Cardiac muscle cell (in vitro differentiated cells and primary cell): Measurements from ENCODE around the gene MACROD2. TPM values are rescaled to one million over a fixed set of nuclear protein-coding genes. Genes with fewer than 3 reads are reported as not detected.
A peak's percentile ranks its signal among the peaks of the same experiment; 100 is the strongest.
"Not testable (repeated sequence)": the region's sequence is repeated elsewhere in the genome, so short reads cannot be mapped to it uniquely, and the experiment has no call there.

Experiments
- DNase-seq, 2 donors: peaks; one replicate each; pipeline versions ENCODE4 v3.0.0 to v3.0.0-alpha.2; 2010 to 2017; ENCODE audit warnings: low read depth in 1 of 2, low spot score in 1 of 2
- H3K27ac ChIP-seq: fragments of 200-600 bp; sonication (generic); 2 replicates; pipeline ENCODE4 v1.5.1; 2016
- H3K27me3 ChIP-seq: fragments of 200-600 bp; sonication (generic); 2 replicates; pipeline ENCODE4 v1.6.0; 2016; ENCODE audit warnings: control low read depth
- H3K36me3 ChIP-seq: fragments of 200-600 bp; sonication (generic); 2 replicates; pipeline ENCODE4 v1.5.1; 2016; ENCODE audit warnings: control low read depth
- H3K4me1 ChIP-seq: fragments of 200-600 bp; sonication (generic); 2 replicates; pipeline ENCODE4 v1.8.1; 2017; ENCODE audit warnings: low read depth, mild to moderate bottlenecking, mixed run types
- H3K4me3 ChIP-seq: fragments of 200-600 bp; sonication (generic); 2 replicates; pipeline ENCODE4 v1.5.1; 2016; ENCODE audit warnings: mild to moderate bottlenecking
- H3K9me3 ChIP-seq: fragments of 200-600 bp; sonication (generic); 2 replicates; pipeline ENCODE4 v1.5.1; 2017; ENCODE audit warnings: low read depth, mild to moderate bottlenecking, control low read depth
- polyA plus RNA-seq: library from polyadenylated mRNA; unstranded; fragments of >200 nt; fragmentation: Nextera tagmentation; extraction: Ambion mirVana; gene quantifications from 2 replicates; pipeline ENCODE4 v1.2.1, GENCODE V29; 2016
- total RNA-seq: library from RNA; depleted of rRNA; stranded (reverse); fragments of >200 nt; gene quantifications from 2 replicates; pipeline ENCODE4 v1.2.3, GENCODE V29; 2016
- TF ChIP-seq, protein P1 (sequence below): IDR thresholded peaks from 2 replicates; pipeline ENCODE4 v1.5.1; 2012; ENCODE audit warnings: low read depth, mild to moderate bottlenecking, low read length

Gene MACROD2
- total and polyA plus RNA-seq, 2 experiments from 2014 or later, result 9.3 to 14.4 TPM

DNA sequence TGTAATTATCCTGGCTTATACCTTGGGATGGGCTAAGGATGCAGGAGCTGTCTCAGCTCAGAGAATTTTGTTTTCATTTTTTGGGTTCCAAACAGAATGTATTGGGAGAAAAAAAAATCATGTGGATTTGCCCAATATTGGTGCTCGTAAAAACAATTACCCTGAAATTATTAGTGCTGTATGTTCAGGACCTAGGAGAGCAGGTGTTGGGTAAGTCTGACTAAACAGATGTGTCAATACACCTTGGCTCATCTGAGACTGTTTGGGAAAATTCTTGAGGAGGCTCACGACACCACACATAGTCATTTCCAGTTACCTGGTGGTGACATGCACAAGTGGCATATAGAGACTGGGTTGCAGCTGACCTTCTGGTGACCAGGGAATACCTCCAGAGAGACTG is 1144.2 kb downstream of the MACROD2 start:
- Histone ChIP-seq H3K27ac (no peak overlapping the region), H3K27me3 (no peaks in the 10 kb centered on the region), H3K9me3 (no peaks in the 10 kb centered on the region), H3K36me3 (no peaks in the 10 kb centered on the region), H3K4me3 (no peak overlapping the region), H3K4me1 (peaks cover 4% of the 10 kb centered on the region)
- TF ChIP-seq, protein P1, sequence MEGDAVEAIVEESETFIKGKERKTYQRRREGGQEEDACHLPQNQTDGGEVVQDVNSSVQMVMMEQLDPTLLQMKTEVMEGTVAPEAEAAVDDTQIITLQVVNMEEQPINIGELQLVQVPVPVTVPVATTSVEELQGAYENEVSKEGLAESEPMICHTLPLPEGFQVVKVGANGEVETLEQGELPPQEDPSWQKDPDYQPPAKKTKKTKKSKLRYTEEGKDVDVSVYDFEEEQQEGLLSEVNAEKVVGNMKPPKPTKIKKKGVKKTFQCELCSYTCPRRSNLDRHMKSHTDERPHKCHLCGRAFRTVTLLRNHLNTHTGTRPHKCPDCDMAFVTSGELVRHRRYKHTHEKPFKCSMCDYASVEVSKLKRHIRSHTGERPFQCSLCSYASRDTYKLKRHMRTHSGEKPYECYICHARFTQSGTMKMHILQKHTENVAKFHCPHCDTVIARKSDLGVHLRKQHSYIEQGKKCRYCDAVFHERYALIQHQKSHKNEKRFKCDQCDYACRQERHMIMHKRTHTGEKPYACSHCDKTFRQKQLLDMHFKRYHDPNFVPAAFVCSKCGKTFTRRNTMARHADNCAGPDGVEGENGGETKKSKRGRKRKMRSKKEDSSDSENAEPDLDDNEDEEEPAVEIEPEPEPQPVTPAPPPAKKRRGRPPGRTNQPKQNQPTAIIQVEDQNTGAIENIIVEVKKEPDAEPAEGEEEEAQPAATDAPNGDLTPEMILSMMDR, result no peak
- no peak for DNase-seq

GRCh38 chr20:15140286-15140685 is 1145.0 kb downstream of the MACROD2 start:
- no peaks in the 10 kb centered on the region for H3K36me3 ChIP-seq
- no peak for DNase-seq
- no peak overlapping the region for H3K4me3 ChIP-seq
- no peak overlapping the region for H3K27ac ChIP-seq
- peaks cover 9% of the 10 kb centered on the region for H3K4me1 ChIP-seq
- no peaks in the 10 kb centered on the region for H3K27me3 ChIP-seq
- no peaks in the 10 kb centered on the region for H3K9me3 ChIP-seq
- TF ChIP-seq, protein P1, result no peak

- peaks cover 10% of the 10 kb centered on the region for H3K4me1 ChIP-seq
- not testable (repeated sequence) for H3K27me3 ChIP-seq, H3K4me3 ChIP-seq, H3K9me3 ChIP-seq, H3K27ac ChIP-seq, H3K36me3 ChIP-seq, DNase-seq
Measured at GRCh38 chr20:15140940-15141339, 1145.6 kb downstream of the MACROD2 start.

GRCh38 chr20:15141861-15142260 is 1146.5 kb downstream of the MACROD2 start:
- H3K36me3 ChIP-seq, result no peaks in the 10 kb centered on the region
- H3K27me3 ChIP-seq, result no peaks in the 10 kb centered on the region
- H3K27ac ChIP-seq, result no peak overlapping the region
- no peak for DNase-seq
- no peaks in the 10 kb centered on the region for H3K9me3 ChIP-seq
- TF ChIP-seq, protein P1, result no peak
- no peak overlapping the region for H3K4me3 ChIP-seq
- peaks cover 10% of the 10 kb centered on the region for H3K4me1 ChIP-seq

- Histone ChIP-seq H3K9me3 (no peaks in the 10 kb centered on the region), H3K36me3 (no peaks in the 10 kb centered on the region), H3K27me3 (no peaks in the 10 kb centered on the region), H3K4me1 (peaks cover 10% of the 10 kb centered on the region), H3K27ac (no peak overlapping the region), H3K4me3 (no peak overlapping the region)
- no peak for DNase-seq
- TF ChIP-seq, protein P1, result no peak
Measured at GRCh38 chr20:15143478-15143877, 1148.2 kb downstream of the MACROD2 start.

DNA sequence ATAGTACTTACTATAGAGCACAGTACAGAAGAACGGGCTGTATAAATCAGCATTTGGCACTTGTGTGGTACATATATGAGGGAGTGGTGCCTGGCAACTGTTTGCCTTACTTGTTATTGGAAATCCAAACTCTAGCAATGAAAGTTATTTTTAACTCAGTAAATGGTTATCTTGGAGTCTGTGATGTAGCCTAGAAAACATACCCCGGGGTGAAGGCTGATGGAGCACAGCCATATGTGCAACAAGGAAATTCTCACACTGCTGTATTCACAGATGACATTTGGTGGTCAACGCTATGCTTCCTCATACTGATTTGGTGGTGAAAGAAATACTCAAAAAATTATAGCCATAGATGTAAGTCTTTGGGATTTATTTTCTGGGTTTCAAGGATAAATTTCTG is 1149.6 kb downstream of the MACROD2 start:
- no peaks in the 10 kb centered on the region for H3K36me3 ChIP-seq
- TF ChIP-seq, protein P1, result no peak
- H3K27ac ChIP-seq, result peak overlapping the region; percentile 21
- H3K4me1 ChIP-seq, result peaks cover 10% of the 10 kb centered on the region
- no peak overlapping the region for H3K4me3 ChIP-seq
- peak in 1 of 2 donors; percentile 63 for DNase-seq
- H3K27me3 ChIP-seq, result no peaks in the 10 kb centered on the region
- no peaks in the 10 kb centered on the region for H3K9me3 ChIP-seq
